NCI-H2171 (cell line): Measurements from ENCODE around the gene TOX3.

Experiments used
- DNase-seq: peaks from one replicate; lab custom pipeline; 2025; lab: John Stamatoyannopoulos, UW

TOX3 gene

GRCh38 chr16:52492789-52493357, 54.1 kb downstream of the TOX3 start:
- DNase-seq = no peak

DNA sequence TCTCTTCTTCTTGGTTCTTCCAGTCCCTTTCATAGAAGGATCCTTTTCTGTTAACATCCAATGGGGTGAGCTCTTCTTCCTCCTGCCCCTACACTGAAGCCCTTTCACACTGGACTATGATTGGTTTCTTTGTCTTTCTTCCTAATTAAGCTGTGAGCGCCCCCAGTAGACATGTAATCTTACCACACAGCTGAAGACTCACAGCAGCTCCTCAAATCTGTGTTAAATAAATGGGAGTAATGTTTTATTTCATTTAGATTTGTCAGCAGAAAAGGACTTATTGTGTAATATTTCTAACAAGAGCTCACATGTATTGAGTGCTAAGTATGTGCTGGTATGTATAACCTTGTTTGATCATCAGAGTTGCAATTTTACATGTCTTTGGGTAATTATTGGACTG, 55.7 kb downstream of the TOX3 start:
- DNase-seq = no peak

DNA sequence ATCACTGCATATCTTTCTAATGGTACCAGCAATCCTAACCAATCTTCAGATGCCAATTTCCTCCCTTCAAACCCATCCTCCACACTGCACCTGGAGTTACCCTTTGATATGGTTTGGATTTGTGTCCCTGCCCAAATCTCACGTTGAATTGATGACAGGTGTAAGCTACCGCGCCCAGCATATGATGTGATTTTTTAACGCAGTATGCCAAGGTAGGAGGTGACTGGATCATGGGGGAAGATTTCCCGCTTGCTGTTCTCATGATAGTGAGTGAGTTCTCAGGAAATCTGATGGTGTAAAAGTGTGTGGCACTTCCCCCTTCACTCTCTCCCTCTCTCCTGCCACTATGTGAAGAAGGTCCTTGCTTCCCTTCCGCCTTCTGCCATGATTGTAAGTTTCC, 57.0 kb downstream of the TOX3 start:
- no peak for DNase-seq

DNA sequence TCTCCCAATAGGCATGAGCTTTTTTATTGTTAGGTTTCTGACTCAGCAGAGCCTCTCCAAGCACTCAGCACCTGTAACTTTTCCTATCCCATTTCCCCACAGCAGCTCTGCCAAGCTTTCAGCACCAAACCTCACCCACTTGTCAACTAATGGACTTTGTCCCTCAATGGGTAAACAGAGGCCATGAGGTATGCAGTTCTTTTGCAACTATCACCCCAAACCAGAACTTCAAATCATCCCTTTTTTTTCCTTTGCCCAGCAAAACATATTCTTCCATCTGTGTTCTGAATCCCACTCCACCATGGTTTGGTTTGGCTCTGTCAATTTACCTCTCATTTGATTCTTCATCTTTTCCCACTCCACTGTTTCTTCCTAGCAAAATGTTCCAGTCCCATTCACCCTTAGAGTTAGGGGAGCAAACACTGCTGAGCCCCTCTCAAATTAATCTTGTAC, 58.1 kb downstream of the TOX3 start:
- no peak for DNase-seq

- DNase-seq = no peak
Observed at GRCh38 chr16:52487849-52488457, 59.0 kb downstream of the TOX3 start.

- no peak for DNase-seq
Observed at GRCh38 chr16:52480237-52480636, 66.7 kb downstream of the TOX3 start.

GRCh38 chr16:52476111-52476510, 70.8 kb downstream of the TOX3 start:
- no peak for DNase-seq

DNA sequence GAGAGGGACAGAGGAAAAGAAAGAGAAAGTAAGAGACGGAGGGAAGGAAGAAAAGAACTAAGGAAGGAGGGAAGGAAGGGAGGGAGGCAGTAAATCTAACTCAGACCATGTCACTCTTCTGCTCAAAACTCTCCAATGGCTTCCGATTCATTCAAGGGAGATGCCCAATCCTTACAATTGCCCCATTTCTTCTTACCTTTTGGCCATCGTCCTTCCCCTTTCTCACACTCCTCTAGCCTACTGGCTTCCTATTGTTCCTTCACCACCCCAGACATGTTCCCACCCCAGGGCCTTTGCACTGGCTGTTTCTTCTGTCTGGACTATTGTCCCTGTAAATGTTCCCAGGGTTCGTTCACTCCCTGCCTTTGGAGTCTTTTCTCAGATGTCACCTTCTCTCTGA, 72.3 kb downstream of the TOX3 start:
- DNase-seq = no peak

DNA sequence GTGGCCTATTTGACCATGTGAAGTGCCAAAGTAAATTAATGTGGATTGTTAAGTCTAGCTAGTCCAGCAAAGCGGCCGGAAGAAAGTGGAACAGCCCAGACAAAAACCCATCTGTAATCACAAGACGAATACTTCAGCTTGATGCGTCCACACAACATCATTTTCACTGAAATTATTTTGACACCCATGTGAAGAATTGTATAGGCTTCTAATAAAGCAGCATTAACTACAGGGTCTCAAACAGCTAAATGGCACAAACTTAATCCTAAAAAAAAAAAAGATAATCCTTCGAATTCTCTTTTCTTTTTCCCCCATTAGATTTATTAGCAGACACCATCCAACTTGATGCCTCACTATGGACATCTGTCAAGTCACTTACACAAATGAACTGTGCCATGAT, 73.8 kb downstream of the TOX3 start:
- no peak for DNase-seq

DNA sequence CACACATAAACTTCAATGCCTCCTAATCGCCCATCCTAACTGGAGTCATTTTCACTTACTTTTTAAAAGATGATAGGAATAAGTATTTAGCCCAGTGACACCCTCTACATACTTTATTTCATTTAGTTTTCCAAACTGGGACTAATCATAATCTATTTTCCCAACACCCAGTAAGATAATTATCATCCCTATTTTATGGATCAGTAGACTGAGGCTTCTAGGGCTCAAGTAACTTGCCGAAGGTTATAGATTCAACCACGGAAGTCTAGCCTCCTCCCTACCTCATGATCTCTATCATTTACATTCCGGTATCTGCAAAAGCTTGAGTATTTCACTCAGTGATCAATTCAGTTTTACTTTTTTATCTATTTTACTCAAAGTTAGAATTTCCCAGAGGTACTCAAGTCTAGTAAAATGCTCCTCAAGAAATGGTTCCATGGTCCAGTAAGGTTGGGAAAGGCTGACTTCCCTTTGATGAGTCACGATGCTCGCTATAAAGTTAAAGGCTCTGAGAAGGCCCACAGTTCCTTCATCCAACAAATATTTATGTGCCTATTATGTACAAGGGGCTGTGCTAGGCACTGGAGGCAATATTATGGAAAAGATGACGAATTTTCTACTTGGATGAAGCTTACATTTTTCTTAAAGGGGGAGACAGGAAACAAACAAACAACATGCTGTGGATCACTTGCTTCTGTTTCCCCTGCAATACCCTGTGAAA, 75.1 kb downstream of the TOX3 start:
- DNase-seq = no peak

- DNase-seq = peak; percentile 61
Observed at GRCh38 chr16:52470585-52470984, 76.4 kb downstream of the TOX3 start.

GRCh38 chr16:52469775-52470174, 77.2 kb downstream of the TOX3 start:
- no peak for DNase-seq

GRCh38 chr16:52469091-52469490, 77.9 kb downstream of the TOX3 start:
- no peak for DNase-seq

- no peak for DNase-seq
Observed at GRCh38 chr16:52467753-52468152, 79.2 kb downstream of the TOX3 start.

GRCh38 chr16:52466994-52467393, 79.9 kb downstream of the TOX3 start:
- DNase-seq = no peak

DNA sequence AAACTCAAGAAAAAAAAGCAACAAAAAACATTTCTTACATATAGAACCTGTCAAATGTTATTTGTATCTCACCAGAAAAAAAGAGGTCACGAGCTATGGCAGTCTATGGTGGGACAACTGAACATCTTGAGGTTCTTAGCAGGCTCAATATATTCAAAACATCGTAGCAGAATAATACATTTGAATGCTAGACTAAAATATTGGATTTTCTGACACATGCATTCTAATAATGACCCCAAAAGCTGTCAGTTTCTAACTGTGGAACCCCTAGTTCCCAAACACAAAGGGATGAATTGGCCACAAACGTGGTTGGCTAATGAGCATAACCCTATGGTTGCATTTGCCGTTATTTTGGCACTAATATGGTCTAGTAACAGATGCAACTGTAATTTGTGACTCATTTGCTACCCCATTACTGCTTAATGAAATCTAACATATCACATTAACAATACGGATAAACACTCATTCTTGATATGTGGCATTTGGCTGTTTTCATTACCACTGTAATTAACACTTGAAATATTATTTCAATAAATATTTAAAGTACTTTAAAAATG, 81.2 kb downstream of the TOX3 start:
- no peak for DNase-seq

GRCh38 chr16:52463904-52464303, 83.0 kb downstream of the TOX3 start:
- no peak for DNase-seq

GRCh38 chr16:52462816-52463215, 84.1 kb downstream of the TOX3 start:
- no peak for DNase-seq

GRCh38 chr16:52460639-52461178, 86.2 kb downstream of the TOX3 start:
- DNase-seq = no peak

GRCh38 chr16:52456368-52456767, 90.6 kb downstream of the TOX3 start:
- no peak for DNase-seq

GRCh38 chr16:52455549-52456277, 91.2 kb downstream of the TOX3 start:
- DNase-seq = no peak

DNA sequence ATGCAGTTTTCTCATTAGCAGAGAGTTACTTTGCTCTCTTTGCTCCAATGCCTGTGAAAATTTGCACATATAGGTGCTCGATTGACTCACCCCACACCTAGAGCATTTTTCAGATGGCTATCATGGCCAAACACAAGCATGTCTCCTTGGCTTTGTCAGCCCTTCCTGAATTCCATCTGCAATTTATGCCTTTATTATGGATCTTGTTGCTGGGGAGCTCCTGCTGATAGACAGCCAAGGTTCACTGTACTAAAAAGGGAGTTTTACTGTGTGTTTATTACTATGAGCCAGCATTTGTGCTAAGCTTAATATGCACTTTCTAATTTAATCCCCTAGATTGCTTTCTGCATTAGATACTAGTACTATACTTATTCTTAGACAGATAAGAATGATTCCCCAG, 93.3 kb downstream of the TOX3 start:
- DNase-seq = no peak
